ENCODE data around the gene POLR1B. TPM values are rescaled to one million over a fixed set of nuclear protein-coding genes. Genes with fewer than 3 reads are reported as not detected.

POLR1B gene
- total and polyA plus RNA-seq, 2 of the 13 experiments (the other 11 are each of a cell fraction or from before 2014, with no cell fraction given), result 18.3 to 46.0 TPM

DNA sequence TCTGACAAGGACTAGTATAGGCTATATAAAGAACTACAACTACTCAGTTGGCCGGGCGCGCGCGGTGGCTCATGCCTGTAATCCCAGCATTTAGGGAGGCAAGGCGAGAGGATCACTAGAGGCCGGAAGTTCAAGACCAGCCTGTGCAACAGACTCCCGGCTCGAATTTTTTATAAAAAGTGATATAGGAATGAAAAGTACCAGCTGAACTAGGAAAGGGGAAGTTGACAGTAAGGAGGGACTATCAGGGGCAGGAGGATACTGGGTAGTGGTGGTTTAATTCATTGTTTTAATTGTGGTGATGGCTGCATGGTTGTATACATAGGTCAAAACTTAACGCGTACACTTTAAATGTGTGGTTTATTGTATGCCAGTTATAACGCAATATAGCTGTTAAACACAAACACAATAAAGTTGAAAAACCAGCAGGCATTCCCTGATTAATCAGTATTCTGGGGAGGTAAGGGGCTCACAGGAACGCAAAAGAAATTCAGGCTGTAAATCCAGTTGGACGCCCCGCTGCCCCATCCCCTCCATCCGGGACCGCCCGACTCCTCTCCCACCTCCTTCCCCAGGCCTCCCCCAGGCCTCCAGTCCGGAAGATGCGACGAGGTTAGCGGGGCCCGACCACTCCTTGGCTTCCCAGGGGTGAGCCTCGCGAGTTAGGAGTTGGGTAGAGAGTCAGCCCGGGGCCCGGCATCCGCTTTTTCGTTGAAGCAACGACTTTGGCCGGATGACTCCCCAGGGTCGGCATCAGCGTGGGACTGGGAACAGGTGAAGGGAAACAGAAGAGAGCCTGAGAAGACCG lies 746 bp upstream of the POLR1B start (continued):
- TF ChIP-seq TAF15 (IDR thresholded peaks at IDR 0.05; ENCODE audit: low read depth, low read length, poor library complexity, severe bottlenecking), result peak; percentile 80
- TF ChIP-seq, protein P1, sequence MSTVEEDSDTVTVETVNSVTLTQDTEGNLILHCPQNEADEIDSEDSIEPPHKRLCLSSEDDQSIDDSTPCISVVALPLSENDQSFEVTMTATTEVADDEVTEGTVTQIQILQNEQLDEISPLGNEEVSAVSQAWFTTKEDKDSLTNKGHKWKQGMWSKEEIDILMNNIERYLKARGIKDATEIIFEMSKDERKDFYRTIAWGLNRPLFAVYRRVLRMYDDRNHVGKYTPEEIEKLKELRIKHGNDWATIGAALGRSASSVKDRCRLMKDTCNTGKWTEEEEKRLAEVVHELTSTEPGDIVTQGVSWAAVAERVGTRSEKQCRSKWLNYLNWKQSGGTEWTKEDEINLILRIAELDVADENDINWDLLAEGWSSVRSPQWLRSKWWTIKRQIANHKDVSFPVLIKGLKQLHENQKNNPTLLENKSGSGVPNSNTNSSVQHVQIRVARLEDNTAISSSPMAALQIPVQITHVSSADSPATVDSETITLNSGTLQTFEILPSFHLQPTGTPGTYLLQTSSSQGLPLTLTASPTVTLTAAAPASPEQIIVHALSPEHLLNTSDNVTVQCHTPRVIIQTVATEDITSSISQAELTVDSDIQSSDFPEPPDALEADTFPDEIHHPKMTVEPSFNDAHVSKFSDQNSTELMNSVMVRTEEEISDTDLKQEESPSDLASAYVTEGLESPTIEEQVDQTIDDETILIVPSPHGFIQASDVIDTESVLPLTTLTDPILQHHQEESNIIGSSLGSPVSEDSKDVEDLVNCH (CRISPR knock-in tag; IDR thresholded peaks at IDR 0.05), result no peak
- TF ChIP-seq ZNF264 (CRISPR knock-in tag; IDR thresholded peaks at IDR 0.05), result 0 out of 2 replicates have a peak, but pooled peaks have one; percentile 11
- TF ChIP-seq ZNF34 (CRISPR knock-in tag; IDR thresholded peaks at IDR 0.05; ENCODE audit: borderline replicate concordance), result peak; percentile 17; the same call in 1 of the 2 replicates
- peak; percentile 0; the same call in 1 of the 2 replicates for TF ChIP-seq ZNF205 (CRISPR knock-in tag; IDR thresholded peaks at IDR 0.05)
- 0 out of 4 replicates have a peak, but pooled peaks of 1 of the 2 experiments have one; percentile 3 for TF ChIP-seq EP300 (IDR thresholded peaks at IDR 0.05; ENCODE audit: low read depth in 2 of 2, low read length in 2 of 2)
- TF ChIP-seq EP300 (CRISPR knock-in tag; IDR thresholded peaks at IDR 0.05; ENCODE audit: borderline replicate concordance), result no peak
- peak; percentile 45 for TF ChIP-seq HNRNPK (IDR thresholded peaks at IDR 0.05; ENCODE audit: low read depth, low read length, poor library complexity, severe bottlenecking)
- 0 out of 2 replicates have a peak, but pooled peaks have one; percentile 13 for TF ChIP-seq SPEN (CRISPR knock-in tag; IDR thresholded peaks at IDR 0.05; ENCODE audit: low read depth)
- TF ChIP-seq ZNF589 (CRISPR knock-in tag; conservative IDR thresholded peaks at IDR 0.05), result 0 out of 2 replicates have a peak, but pooled peaks have one; percentile 11
- TF ChIP-seq, protein P2, sequence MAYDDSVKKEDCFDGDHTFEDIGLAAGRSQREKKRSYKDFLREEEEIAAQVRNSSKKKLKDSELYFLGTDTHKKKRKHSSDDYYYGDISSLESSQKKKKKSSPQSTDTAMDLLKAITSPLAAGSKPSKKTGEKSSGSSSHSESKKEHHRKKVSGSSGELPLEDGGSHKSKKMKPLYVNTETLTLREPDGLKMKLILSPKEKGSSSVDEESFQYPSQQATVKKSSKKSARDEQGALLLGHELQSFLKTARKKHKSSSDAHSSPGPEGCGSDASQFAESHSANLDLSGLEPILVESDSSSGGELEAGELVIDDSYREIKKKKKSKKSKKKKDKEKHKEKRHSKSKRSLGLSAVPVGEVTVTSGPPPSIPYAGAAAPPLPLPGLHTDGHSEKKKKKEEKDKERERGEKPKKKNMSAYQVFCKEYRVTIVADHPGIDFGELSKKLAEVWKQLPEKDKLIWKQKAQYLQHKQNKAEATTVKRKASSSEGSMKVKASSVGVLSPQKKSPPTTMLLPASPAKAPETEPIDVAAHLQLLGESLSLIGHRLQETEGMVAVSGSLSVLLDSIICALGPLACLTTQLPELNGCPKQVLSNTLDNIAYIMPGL (CRISPR knock-in tag; IDR thresholded peaks at IDR 0.05; ENCODE audit: borderline replicate concordance in 1 of 2, low read depth in 1 of 2), result no peak
- TF ChIP-seq, protein P3, sequence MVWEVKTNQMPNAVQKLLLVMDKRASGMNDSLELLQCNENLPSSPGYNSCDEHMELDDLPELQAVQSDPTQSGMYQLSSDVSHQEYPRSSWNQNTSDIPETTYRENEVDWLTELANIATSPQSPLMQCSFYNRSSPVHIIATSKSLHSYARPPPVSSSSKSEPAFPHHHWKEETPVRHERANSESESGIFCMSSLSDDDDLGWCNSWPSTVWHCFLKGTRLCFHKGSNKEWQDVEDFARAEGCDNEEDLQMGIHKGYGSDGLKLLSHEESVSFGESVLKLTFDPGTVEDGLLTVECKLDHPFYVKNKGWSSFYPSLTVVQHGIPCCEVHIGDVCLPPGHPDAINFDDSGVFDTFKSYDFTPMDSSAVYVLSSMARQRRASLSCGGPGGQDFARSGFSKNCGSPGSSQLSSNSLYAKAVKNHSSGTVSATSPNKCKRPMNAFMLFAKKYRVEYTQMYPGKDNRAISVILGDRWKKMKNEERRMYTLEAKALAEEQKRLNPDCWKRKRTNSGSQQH (CRISPR knock-in tag; IDR thresholded peaks at IDR 0.05; ENCODE audit: low read depth), result peak; percentile 28; the same call in 1 of the 2 replicates
- TF ChIP-seq EEA1 (CRISPR knock-in tag; IDR thresholded peaks at IDR 0.05; ENCODE audit: borderline replicate concordance), result peak; percentile 1; the same call in 1 of the 2 replicates
- TF ChIP-seq DNMT3B (CRISPR knock-in tag; conservative IDR thresholded peaks at IDR 0.05), result 0 out of 2 replicates have a peak, but pooled peaks have one; percentile 17
- TF ChIP-seq HHEX (CRISPR knock-in tag; IDR thresholded peaks at IDR 0.05), result 0 out of 2 replicates have a peak, but pooled peaks have one; percentile 38
- 0 out of 2 replicates have a peak, but pooled peaks have one; percentile 16 for TF ChIP-seq KDM4B (CRISPR knock-in tag; IDR thresholded peaks at IDR 0.05)
- TF ChIP-seq, protein P4, sequence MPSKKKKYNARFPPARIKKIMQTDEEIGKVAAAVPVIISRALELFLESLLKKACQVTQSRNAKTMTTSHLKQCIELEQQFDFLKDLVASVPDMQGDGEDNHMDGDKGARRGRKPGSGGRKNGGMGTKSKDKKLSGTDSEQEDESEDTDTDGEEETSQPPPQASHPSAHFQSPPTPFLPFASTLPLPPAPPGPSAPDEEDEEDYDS (CRISPR knock-in tag; IDR thresholded peaks at IDR 0.05), result peak; percentile 60
- TF ChIP-seq, protein P5, sequence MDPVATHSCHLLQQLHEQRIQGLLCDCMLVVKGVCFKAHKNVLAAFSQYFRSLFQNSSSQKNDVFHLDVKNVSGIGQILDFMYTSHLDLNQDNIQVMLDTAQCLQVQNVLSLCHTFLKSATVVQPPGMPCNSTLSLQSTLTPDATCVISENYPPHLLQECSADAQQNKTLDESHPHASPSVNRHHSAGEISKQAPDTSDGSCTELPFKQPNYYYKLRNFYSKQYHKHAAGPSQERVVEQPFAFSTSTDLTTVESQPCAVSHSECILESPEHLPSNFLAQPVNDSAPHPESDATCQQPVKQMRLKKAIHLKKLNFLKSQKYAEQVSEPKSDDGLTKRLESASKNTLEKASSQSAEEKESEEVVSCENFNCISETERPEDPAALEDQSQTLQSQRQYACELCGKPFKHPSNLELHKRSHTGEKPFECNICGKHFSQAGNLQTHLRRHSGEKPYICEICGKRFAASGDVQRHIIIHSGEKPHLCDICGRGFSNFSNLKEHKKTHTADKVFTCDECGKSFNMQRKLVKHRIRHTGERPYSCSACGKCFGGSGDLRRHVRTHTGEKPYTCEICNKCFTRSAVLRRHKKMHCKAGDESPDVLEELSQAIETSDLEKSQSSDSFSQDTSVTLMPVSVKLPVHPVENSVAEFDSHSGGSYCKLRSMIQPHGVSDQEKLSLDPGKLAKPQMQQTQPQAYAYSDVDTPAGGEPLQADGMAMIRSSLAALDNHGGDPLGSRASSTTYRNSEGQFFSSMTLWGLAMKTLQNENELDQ (CRISPR knock-in tag; IDR thresholded peaks at IDR 0.05; ENCODE audit: borderline replicate concordance), result no peak
- peak; percentile 96; the same call in 1 of the 2 replicates for TF ChIP-seq PCBP1 (IDR thresholded peaks at IDR 0.05; ENCODE audit: borderline replicate concordance, low read depth, low read length)

All from HepG2 (cell line).